Measurements from ENCODE around the gene SARS1. TPM values are rescaled to one million over a fixed set of nuclear protein-coding genes. Genes with fewer than 3 reads are reported as not detected.

Gene SARS1
- total RNA-seq, 2 experiments from 2014 or later = 122 to 131 TPM

GRCh38 chr1:109186733-109187086, 27.0 kb upstream of the SARS1 start:
- no peak overlapping the region for H3K27ac ChIP-seq (ENCODE audit: low read depth in 1 of 2, low read length in 2 of 2)
- Mint-ChIP-seq H3K27me3 (no peaks in the 10 kb centered on the region), H3K36me3 (ENCODE audit: low read depth) (peaks cover 10% of the 10 kb centered on the region), H3K9me3 (no peaks in the 10 kb centered on the region), H3K27ac (no peak overlapping the region), H3K4me3 (no peak overlapping the region), H3K4me1 (ENCODE audit: low read depth) (peaks cover 7% of the 10 kb centered on the region)
- no peaks in the 10 kb centered on the region for H3K4me1 ChIP-seq (ENCODE audit: insufficient read depth, low read length)
- CTCF ChIA-PET = no interaction called here
- no peaks in the 10 kb centered on the region for H3K27me3 ChIP-seq (ENCODE audit: control insufficient read depth in 1 of 2, insufficient read depth in 2 of 2, low read length in 2 of 2)
- H3K36me3 ChIP-seq (ENCODE audit: insufficient read depth, low read length) = peaks cover 10% of the 10 kb centered on the region
- no peak for ATAC-seq (ENCODE audit: poor library complexity)
- no peaks in the 10 kb centered on the region for H3K9me3 ChIP-seq (ENCODE audit: control insufficient read depth in 1 of 2, insufficient read depth in 1 of 2, low read length in 2 of 2)
- H3K4me3 ChIP-seq (ENCODE audit: low read length) = no peak overlapping the region
- intact Hi-C loops (cut with DNase I, micrococcal nuclease) = no loop called here
- POLR2A ChIA-PET = interaction anchor here (0.6 kb wide), 1 partner anchor 458 kb away, joined by 3 read pairs; no protein-coding TSS in a partner anchor
- no peak for DNase-seq
- TF ChIP-seq CTCF (IDR thresholded peaks at IDR 0.05) = no peak

- intact Hi-C loops (cut with DNase I, micrococcal nuclease) = no loop called here
- no peak overlapping the region for H3K4me3 Mint-ChIP-seq
- Histone ChIP-seq H3K27me3 (ENCODE audit: control insufficient read depth in 1 of 2, insufficient read depth in 2 of 2, low read length in 2 of 2) (no peaks in the 10 kb centered on the region), H3K36me3 (ENCODE audit: insufficient read depth, low read length) (peaks cover 11% of the 10 kb centered on the region), H3K9me3 (ENCODE audit: control insufficient read depth in 1 of 2, insufficient read depth in 1 of 2, low read length in 2 of 2) (no peaks in the 10 kb centered on the region), H3K4me3 (ENCODE audit: low read length) (no peak overlapping the region), H3K4me1 (ENCODE audit: insufficient read depth, low read length) (no peaks in the 10 kb centered on the region), H3K27ac (ENCODE audit: low read depth in 1 of 2, low read length in 2 of 2) (no peak overlapping the region)
- H3K4me1 Mint-ChIP-seq (ENCODE audit: low read depth) = peaks cover 7% of the 10 kb centered on the region
- peaks cover 10% of the 10 kb centered on the region for H3K36me3 Mint-ChIP-seq (ENCODE audit: low read depth)
- H3K9me3 Mint-ChIP-seq = no peaks in the 10 kb centered on the region
- no peak for TF ChIP-seq CTCF (IDR thresholded peaks at IDR 0.05)
- ChIA-PET POLR2A (interaction anchor here (0.6 kb wide), 1 partner anchor 459 kb away, joined by 3 read pairs; no protein-coding TSS in a partner anchor), CTCF (no interaction called here)
- DNase-seq = no peak
- no peak for ATAC-seq (ENCODE audit: poor library complexity)
- no peak overlapping the region for H3K27ac Mint-ChIP-seq
- no peaks in the 10 kb centered on the region for H3K27me3 Mint-ChIP-seq
These were observed 26.6 kb upstream of the SARS1 start for GRCh38 chr1:109187127-109187526.

DNA sequence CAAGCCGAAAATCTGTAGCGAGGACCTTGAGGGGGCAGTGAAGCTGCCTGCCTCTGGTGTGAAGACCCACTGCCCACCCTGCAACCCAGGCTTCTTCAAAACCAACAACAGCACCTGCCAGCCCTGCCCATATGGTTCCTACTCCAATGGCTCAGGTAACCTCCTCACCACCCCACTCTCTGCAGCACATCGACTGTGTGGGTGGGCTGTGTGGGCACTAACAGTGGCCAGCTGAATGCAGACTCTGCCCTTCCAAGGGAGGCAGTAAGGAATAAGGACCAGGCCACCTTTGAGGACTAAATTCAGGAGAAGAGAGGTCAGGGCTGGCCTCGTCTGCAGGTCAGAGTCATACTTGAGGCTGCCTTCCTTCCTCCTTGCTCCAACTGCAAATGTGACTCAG, 25.5 kb upstream of the SARS1 start:
- peaks cover 7% of the 10 kb centered on the region for H3K4me1 Mint-ChIP-seq (ENCODE audit: low read depth)
- CTCF ChIA-PET = no interaction called here
- POLR2A ChIA-PET = no interaction called here

More for the DNA sequence above, 25.5 kb upstream of the SARS1 start:
- Histone ChIP-seq H3K9me3 (ENCODE audit: control insufficient read depth in 1 of 2, insufficient read depth in 1 of 2, low read length in 2 of 2) (no peaks in the 10 kb centered on the region), H3K27me3 (ENCODE audit: control insufficient read depth in 1 of 2, insufficient read depth in 2 of 2, low read length in 2 of 2) (no peaks in the 10 kb centered on the region), H3K4me3 (ENCODE audit: low read length) (no peak overlapping the region), H3K36me3 (ENCODE audit: insufficient read depth, low read length) (peaks cover 11% of the 10 kb centered on the region), H3K4me1 (ENCODE audit: insufficient read depth, low read length) (no peaks in the 10 kb centered on the region), H3K27ac (ENCODE audit: low read depth in 1 of 2, low read length in 2 of 2) (no peak overlapping the region)
- Mint-ChIP-seq H3K27ac (no peak overlapping the region), H3K4me3 (no peak overlapping the region), H3K27me3 (no peaks in the 10 kb centered on the region), H3K36me3 (ENCODE audit: low read depth) (peaks cover 10% of the 10 kb centered on the region), H3K9me3 (no peaks in the 10 kb centered on the region)
- no peak for ATAC-seq (ENCODE audit: poor library complexity)
- no peak for DNase-seq
- intact Hi-C loops (cut with DNase I, micrococcal nuclease) = no loop called here
- TF ChIP-seq CTCF (IDR thresholded peaks at IDR 0.05) = no peak

Measured in CD4-positive, alpha-beta T cell (primary cell).